ENCODE measurements around the gene TSPAN7. TPM values are rescaled to one million over a fixed set of nuclear protein-coding genes. Genes with fewer than 3 reads are reported as not detected.
A peak's percentile ranks its signal among the peaks of the same experiment; 100 is the strongest.

Gene TSPAN7
- total RNA-seq, 1 donor from 2014 or later = 25.6 TPM

- Histone ChIP-seq H3K4me3 (ENCODE audit: low read length in 3 of 3) (peak overlapping the region in 2 of 3 donors; percentile 50 to 69), H3K27ac (ENCODE audit: low read depth, low read length) (peak overlapping the region; percentile 71), H3K36me3 (ENCODE audit: control insufficient read depth in 3 of 3, insufficient read depth in 3 of 3, low read length in 3 of 3) (no peaks in the 10 kb centered on the region), H3K9ac (ENCODE audit: low read depth in 1 of 3, low read length in 3 of 3) (peak overlapping the region; percentile 35 to 65 (median 63)), H3K27me3 (ENCODE audit: control insufficient read depth in 3 of 3, insufficient read depth in 3 of 3, low read length in 3 of 3) (no peaks in the 10 kb centered on the region), H3K4me1 (ENCODE audit: control insufficient read depth in 3 of 3, insufficient read depth in 3 of 3, low read length in 3 of 3) (peaks cover 11 to 17% (median 14%) of the 10 kb centered on the region in 3 donors), H3K9me3 (ENCODE audit: control insufficient read depth in 3 of 3, low read length in 3 of 3) (no peaks in the 10 kb centered on the region)
Observed at GRCh38 chrX:38612281-38612680, 50.9 kb downstream of the TSPAN7 start.

- peak overlapping the region; percentile 48 to 54 (median 49) for H3K4me3 ChIP-seq (ENCODE audit: low read length in 3 of 3)
- peaks cover 17 to 27% (median 19%) of the 10 kb centered on the region in 3 donors for H3K4me1 ChIP-seq (ENCODE audit: control insufficient read depth in 3 of 3, insufficient read depth in 3 of 3, low read length in 3 of 3)
- no peaks in the 10 kb centered on the region for H3K9me3 ChIP-seq (ENCODE audit: control insufficient read depth in 3 of 3, low read length in 3 of 3)
- no peak overlapping the region for H3K27ac ChIP-seq (ENCODE audit: low read depth, low read length)
- H3K9ac ChIP-seq (ENCODE audit: low read depth in 1 of 3, low read length in 3 of 3) = no peak overlapping the region
- H3K27me3 ChIP-seq (ENCODE audit: control insufficient read depth in 3 of 3, insufficient read depth in 3 of 3, low read length in 3 of 3) = no peaks in the 10 kb centered on the region
- no peaks in the 10 kb centered on the region for H3K36me3 ChIP-seq (ENCODE audit: control insufficient read depth in 3 of 3, insufficient read depth in 3 of 3, low read length in 3 of 3)
Observed at GRCh38 chrX:38614485-38614884, 53.1 kb downstream of the TSPAN7 start.

DNA sequence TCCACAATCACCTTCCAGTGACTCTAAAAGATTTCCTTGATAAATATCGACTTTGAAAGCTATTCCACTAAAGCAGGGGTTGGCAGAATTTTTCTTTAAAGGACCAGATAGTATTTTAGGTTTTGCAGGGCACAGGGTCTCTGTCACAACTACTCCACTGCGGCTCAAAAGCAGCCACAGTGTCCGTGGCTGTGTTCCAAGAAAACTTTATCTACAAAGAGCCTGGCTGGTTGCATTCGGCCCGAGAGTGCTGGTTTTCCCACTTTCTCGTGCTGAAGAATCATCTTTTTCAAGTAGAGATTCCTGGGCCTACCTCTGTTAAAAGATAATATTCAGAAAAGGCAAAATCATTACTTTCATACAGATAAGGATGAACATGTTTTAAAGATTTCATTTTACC lies 55.6 kb downstream of the TSPAN7 start:
- Histone ChIP-seq H3K9ac (ENCODE audit: low read depth in 1 of 3, low read length in 3 of 3) (no peak overlapping the region), H3K27ac (ENCODE audit: low read depth, low read length) (no peak overlapping the region), H3K4me1 (ENCODE audit: control insufficient read depth in 3 of 3, insufficient read depth in 3 of 3, low read length in 3 of 3) (peaks cover 15 to 36% (median 19%) of the 10 kb centered on the region in 3 donors), H3K4me3 (ENCODE audit: low read length in 3 of 3) (no peak overlapping the region), H3K9me3 (ENCODE audit: control insufficient read depth in 3 of 3, low read length in 3 of 3) (no peaks in the 10 kb centered on the region), H3K27me3 (ENCODE audit: control insufficient read depth in 3 of 3, insufficient read depth in 3 of 3, low read length in 3 of 3) (no peaks in the 10 kb centered on the region), H3K36me3 (ENCODE audit: control insufficient read depth in 3 of 3, insufficient read depth in 3 of 3, low read length in 3 of 3) (no peaks in the 10 kb centered on the region)

DNA sequence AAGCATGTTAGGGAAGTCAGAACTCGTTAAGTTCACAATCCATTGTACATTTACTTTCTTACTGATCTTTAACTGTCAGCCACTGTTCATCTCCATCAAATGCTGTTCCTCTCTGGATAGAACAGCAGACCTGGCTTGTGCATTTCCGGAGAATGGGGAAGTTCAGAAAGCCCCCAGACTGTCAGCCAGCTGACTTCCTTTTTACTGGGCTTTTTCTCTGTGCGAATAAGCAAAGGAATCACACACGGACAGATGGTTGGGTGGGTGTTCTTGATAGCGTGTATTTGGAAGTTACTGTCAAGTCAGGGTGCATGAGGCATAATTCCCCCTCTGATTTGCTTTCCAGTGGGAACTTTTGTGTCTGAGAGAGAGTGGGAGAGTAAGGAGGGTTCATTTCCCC lies 56.8 kb downstream of the TSPAN7 start:
- no peak overlapping the region for H3K27ac ChIP-seq (ENCODE audit: low read depth, low read length)
- H3K27me3 ChIP-seq (ENCODE audit: control insufficient read depth in 3 of 3, insufficient read depth in 3 of 3, low read length in 3 of 3) = no peaks in the 10 kb centered on the region
- H3K9me3 ChIP-seq (ENCODE audit: control insufficient read depth in 3 of 3, low read length in 3 of 3) = no peaks in the 10 kb centered on the region
- no peaks in the 10 kb centered on the region for H3K36me3 ChIP-seq (ENCODE audit: control insufficient read depth in 3 of 3, insufficient read depth in 3 of 3, low read length in 3 of 3)
- H3K4me1 ChIP-seq (ENCODE audit: control insufficient read depth in 3 of 3, insufficient read depth in 3 of 3, low read length in 3 of 3) = peaks cover 15 to 36% (median 15%) of the 10 kb centered on the region in 3 donors
- H3K4me3 ChIP-seq (ENCODE audit: low read length in 3 of 3) = no peak overlapping the region
- H3K9ac ChIP-seq (ENCODE audit: low read depth in 1 of 3, low read length in 3 of 3) = no peak overlapping the region

DNA sequence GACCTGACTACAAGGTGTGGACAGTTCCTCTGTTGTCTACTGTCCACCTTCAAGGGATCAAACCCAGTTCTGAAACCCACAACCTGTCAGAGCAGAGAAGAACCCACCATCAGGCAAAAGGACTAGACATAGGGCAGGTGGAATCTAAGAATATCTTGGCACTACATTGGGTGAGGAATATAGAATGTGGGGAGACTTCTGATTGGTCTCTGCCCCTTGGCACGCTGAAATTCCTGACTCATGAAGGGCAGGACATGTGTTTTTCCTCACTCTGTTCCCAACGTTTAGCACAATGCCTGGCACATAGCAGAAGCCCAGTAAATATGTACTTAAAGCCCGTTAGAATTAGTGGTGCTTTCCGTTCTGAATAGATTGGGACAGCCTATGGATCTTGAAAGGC lies 59.3 kb downstream of the TSPAN7 start:
- Histone ChIP-seq H3K27me3 (ENCODE audit: control insufficient read depth in 3 of 3, insufficient read depth in 3 of 3, low read length in 3 of 3) (no peaks in the 10 kb centered on the region), H3K9ac (ENCODE audit: low read depth in 1 of 3, low read length in 3 of 3) (no peak overlapping the region), H3K4me1 (ENCODE audit: control insufficient read depth in 3 of 3, insufficient read depth in 3 of 3, low read length in 3 of 3) (peaks cover 15 to 40% (median 18%) of the 10 kb centered on the region in 3 donors), H3K36me3 (ENCODE audit: control insufficient read depth in 3 of 3, insufficient read depth in 3 of 3, low read length in 3 of 3) (no peaks in the 10 kb centered on the region), H3K27ac (ENCODE audit: low read depth, low read length) (peak overlapping the region; percentile 18), H3K4me3 (ENCODE audit: low read length in 3 of 3) (no peak overlapping the region), H3K9me3 (ENCODE audit: control insufficient read depth in 3 of 3, low read length in 3 of 3) (no peaks in the 10 kb centered on the region)

- no peaks in the 10 kb centered on the region for H3K36me3 ChIP-seq (ENCODE audit: control insufficient read depth in 3 of 3, insufficient read depth in 3 of 3, low read length in 3 of 3)
- H3K9ac ChIP-seq (ENCODE audit: low read depth in 1 of 3, low read length in 3 of 3) = no peak overlapping the region
- no peaks in the 10 kb centered on the region for H3K9me3 ChIP-seq (ENCODE audit: control insufficient read depth in 3 of 3, low read length in 3 of 3)
- no peak overlapping the region for H3K4me3 ChIP-seq (ENCODE audit: low read length in 3 of 3)
- peaks cover 0 to 4% (median 0%) of the 10 kb centered on the region in 3 donors for H3K27me3 ChIP-seq (ENCODE audit: control insufficient read depth in 3 of 3, insufficient read depth in 3 of 3, low read length in 3 of 3)
- no peak overlapping the region for H3K27ac ChIP-seq (ENCODE audit: low read depth, low read length)
- H3K4me1 ChIP-seq (ENCODE audit: control insufficient read depth in 3 of 3, insufficient read depth in 3 of 3, low read length in 3 of 3) = peaks cover 0 to 14% (median 6%) of the 10 kb centered on the region in 3 donors
Observed at GRCh38 chrX:38626296-38626695, 65.0 kb downstream of the TSPAN7 start.

DNA sequence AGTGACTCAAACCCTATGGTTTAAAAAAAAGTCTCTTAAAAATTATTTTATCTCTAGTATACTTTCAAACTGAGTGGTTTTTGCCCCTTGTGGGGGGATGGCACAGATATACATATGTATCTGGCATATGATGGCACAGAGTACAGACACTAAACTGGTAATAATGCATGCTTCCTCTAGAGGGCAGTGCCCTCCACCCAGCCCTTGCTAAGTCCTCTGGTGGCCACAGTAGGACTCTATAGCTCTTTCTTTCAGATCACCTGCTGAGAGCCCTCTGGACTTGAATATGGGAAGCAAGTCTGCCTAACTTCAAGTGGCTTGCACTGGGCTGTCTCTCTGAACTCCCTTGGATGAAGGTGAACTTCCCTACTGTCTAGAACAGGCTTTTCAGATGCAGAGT lies 66.3 kb downstream of the TSPAN7 start:
- Histone ChIP-seq H3K9me3 (ENCODE audit: control insufficient read depth in 3 of 3, low read length in 3 of 3) (no peaks in the 10 kb centered on the region), H3K9ac (ENCODE audit: low read depth in 1 of 3, low read length in 3 of 3) (no peak overlapping the region), H3K27ac (ENCODE audit: low read depth, low read length) (no peak overlapping the region), H3K27me3 (ENCODE audit: control insufficient read depth in 3 of 3, insufficient read depth in 3 of 3, low read length in 3 of 3) (peaks cover 0 to 4% (median 0%) of the 10 kb centered on the region in 3 donors), H3K4me3 (ENCODE audit: low read length in 3 of 3) (no peak overlapping the region), H3K4me1 (ENCODE audit: control insufficient read depth in 3 of 3, insufficient read depth in 3 of 3, low read length in 3 of 3) (peaks cover 0 to 14% (median 6%) of the 10 kb centered on the region in 3 donors), H3K36me3 (ENCODE audit: control insufficient read depth in 3 of 3, insufficient read depth in 3 of 3, low read length in 3 of 3) (no peaks in the 10 kb centered on the region)

- Histone ChIP-seq H3K4me3 (ENCODE audit: low read length in 3 of 3) (no peak overlapping the region), H3K27ac (ENCODE audit: low read depth, low read length) (no peak overlapping the region), H3K4me1 (ENCODE audit: control insufficient read depth in 3 of 3, insufficient read depth in 3 of 3, low read length in 3 of 3) (peaks cover 0 to 13% (median 6%) of the 10 kb centered on the region in 3 donors)
Observed at GRCh38 chrX:38628587-38628986, 67.2 kb downstream of the TSPAN7 start.

GRCh38 chrX:38632516-38632915 lies 71.2 kb downstream of the TSPAN7 start:
- H3K27me3 ChIP-seq (ENCODE audit: control insufficient read depth in 3 of 3, insufficient read depth in 3 of 3, low read length in 3 of 3) = no peaks in the 10 kb centered on the region
- no peaks in the 10 kb centered on the region for H3K36me3 ChIP-seq (ENCODE audit: control insufficient read depth in 3 of 3, insufficient read depth in 3 of 3, low read length in 3 of 3)
- H3K9me3 ChIP-seq (ENCODE audit: control insufficient read depth in 3 of 3, low read length in 3 of 3) = no peaks in the 10 kb centered on the region
- H3K27ac ChIP-seq (ENCODE audit: low read depth, low read length) = peak overlapping the region; percentile 14
- H3K9ac ChIP-seq (ENCODE audit: low read depth in 1 of 3, low read length in 3 of 3) = no peak overlapping the region
- peak overlapping the region in 1 of 3 donors; percentile 35 for H3K4me3 ChIP-seq (ENCODE audit: low read length in 3 of 3)
- peaks cover 11 to 16% (median 11%) of the 10 kb centered on the region in 3 donors for H3K4me1 ChIP-seq (ENCODE audit: control insufficient read depth in 3 of 3, insufficient read depth in 3 of 3, low read length in 3 of 3)

More at GRCh38 chrX:38628587-38628986, 67.2 kb downstream of the TSPAN7 start:
- Histone ChIP-seq H3K27me3 (ENCODE audit: control insufficient read depth in 3 of 3, insufficient read depth in 3 of 3, low read length in 3 of 3) (peaks cover 0 to 4% (median 0%) of the 10 kb centered on the region in 3 donors), H3K9me3 (ENCODE audit: control insufficient read depth in 3 of 3, low read length in 3 of 3) (no peaks in the 10 kb centered on the region), H3K36me3 (ENCODE audit: control insufficient read depth in 3 of 3, insufficient read depth in 3 of 3, low read length in 3 of 3) (no peaks in the 10 kb centered on the region), H3K9ac (ENCODE audit: low read depth in 1 of 3, low read length in 3 of 3) (no peak overlapping the region)

GRCh38 chrX:38634665-38635064 lies 73.3 kb downstream of the TSPAN7 start:
- Histone ChIP-seq H3K9me3 (ENCODE audit: control insufficient read depth in 3 of 3, low read length in 3 of 3) (no peaks in the 10 kb centered on the region), H3K36me3 (ENCODE audit: control insufficient read depth in 3 of 3, insufficient read depth in 3 of 3, low read length in 3 of 3) (no peaks in the 10 kb centered on the region), H3K4me1 (ENCODE audit: control insufficient read depth in 3 of 3, insufficient read depth in 3 of 3, low read length in 3 of 3) (peaks cover 21 to 24% (median 23%) of the 10 kb centered on the region in 3 donors), H3K4me3 (ENCODE audit: low read length in 3 of 3) (no peak overlapping the region), H3K27ac (ENCODE audit: low read depth, low read length) (no peak overlapping the region), H3K27me3 (ENCODE audit: control insufficient read depth in 3 of 3, insufficient read depth in 3 of 3, low read length in 3 of 3) (no peaks in the 10 kb centered on the region), H3K9ac (ENCODE audit: low read depth in 1 of 3, low read length in 3 of 3) (no peak overlapping the region)

All from skeletal muscle tissue (tissue), 4 donors.